WTC11 (cell line): ENCODE results near the gene TNFRSF19.

Experiments
- ATF2 ChIP-seq: sonication (generic); formaldehyde crosslinking; IDR thresholded peaks from 2 replicates; pipeline ENCODE4 v1.8.1; 2022; ENCODE audit warnings: low read depth, missing genetic modification reagents, borderline replicate concordance
- CTCF ChIP-seq: fragments of 200-600 bp; IDR thresholded peaks from 2 replicates; pipeline ENCODE4 v1.8.0; 2022; ENCODE audit warnings: antibody characterized with exemption
- E2F1 ChIP-seq: sonication (generic); formaldehyde crosslinking; IDR thresholded peaks from 2 replicates; pipeline ENCODE4 v1.8.0; 2022; ENCODE audit warnings: mild to moderate bottlenecking, missing genetic modification reagents
- ELF4 ChIP-seq: sonication (generic); formaldehyde crosslinking; IDR thresholded peaks from 2 replicates; pipeline ENCODE4 v1.8.1; 2022; ENCODE audit warnings: low read depth, mild to moderate bottlenecking, moderate library complexity, missing genetic modification reagents
- MLX ChIP-seq: sonication (generic); formaldehyde crosslinking; IDR thresholded peaks from 2 replicates; pipeline ENCODE4 v1.8.1; 2023; ENCODE audit warnings: mild to moderate bottlenecking, missing genetic modification reagents, moderate library complexity
- SP1 ChIP-seq: sonication (generic); formaldehyde crosslinking; conservative IDR thresholded peaks from 2 replicates; pipeline ENCODE4 v1.8.1; 2022; ENCODE audit warnings: missing genetic modification reagents

- TF ChIP-seq CTCF = no peak
- no peak for TF ChIP-seq MLX (CRISPR knock-in tag)
- TF ChIP-seq E2F1 (CRISPR knock-in tag) = no peak
- TF ChIP-seq ELF4 (CRISPR knock-in tag) = no peak
- TF ChIP-seq SP1 = no peak
- no peak for TF ChIP-seq ATF2 (CRISPR knock-in tag)
Measured at GRCh38 chr13:23701636-23702035, 131.4 kb downstream of the TNFRSF19 start.
